Left lung (tissue), 14 donors: Measurements from ENCODE around the gene B4GALT3. TPM values are rescaled to one million over a fixed set of nuclear protein-coding genes. Genes with fewer than 3 reads are reported as not detected.

Source experiments
- ATAC-seq: fragments of 200-7000 bp; cut with Tn5 transposase; one replicate; pipeline ENCODE4 v1.9.1; 2020; ENCODE audit warnings: moderate library complexity
- DNase-seq, 4 donors: peaks; one replicate each; pipeline ENCODE4 v3.0.0-alpha.2; 2013 to 2020
- H3K27ac ChIP-seq, 2 donors: fragments of 200-600 bp; sonication (generic) in 1 of 2; one replicate each; pipeline versions ENCODE4 v1.5.0 to v1.8.0; 2020 to 2021
- H3K27me3 ChIP-seq, 2 donors: fragments of 200-600 bp; sonication (generic) in 1 of 2; one replicate each; pipeline versions ENCODE4 v1.5.0 to v1.8.0; 2020 to 2021
- H3K36me3 ChIP-seq, 2 donors: fragments of 200-600 bp; sonication (generic) in 1 of 2; one replicate each; pipeline versions ENCODE4 v1.5.0 to v1.8.0; 2020 to 2021
- H3K4me1 ChIP-seq, 2 donors: fragments of 200-600 bp; one replicate each; pipeline ENCODE4 v1.8.0; 2021
- H3K4me3 ChIP-seq, 2 donors: fragments of 200-600 bp; sonication (generic) in 1 of 2; one replicate each; pipeline versions ENCODE4 v1.5.0 to v1.8.0; 2020 to 2021; ENCODE audit warnings: mild to moderate bottlenecking in 1 of 2
- H3K9me3 ChIP-seq, 2 donors: fragments of 200-600 bp; sonication (generic) in 1 of 2; one replicate each; pipeline versions ENCODE4 v1.5.0 to v1.8.0; 2020 to 2021
- CTCF ChIP-seq, 2 donors: fragments of 200-600 bp; sonication (generic) in 1 of 2; IDR thresholded peaks; one replicate each; pipeline versions ENCODE4 v1.5.0 to v1.8.0; 2021; ENCODE audit warnings: antibody characterized with exemption in 2 of 2
- intact Hi-C, 2 donors: fragments of 100-400 bp; cut with DNase I; formaldehyde crosslinking; loops; one replicate each; pipeline versions ENCODE4 v1.11.2 to v1.14.2; 2022
- long read RNA-seq, 12 donors: library from polyadenylated mRNA in 2 of 12; unstranded in 2 of 12; transcript quantifications; one replicate each; pipeline ENCODE4 v2.0.0 and lab custom pipeline, GENCODE V29; 2019 to 2026
- polyA plus RNA-seq, 6 donors: library from polyadenylated mRNA; unstranded; fragments of 120-200 nt; gene quantifications; one replicate each; pipeline ENCODE4 v1.2.1, GENCODE V29; 2013; ENCODE audit not compliant: insufficient read length in 6 of 6
- total RNA-seq, 2 donors: library from RNA; stranded (reverse); fragmentation: NEBNext Ultra II Directional; extraction: Animal tissue kit (Norgen Biotek cat#: 25700); gene quantifications; one replicate each; pipeline ENCODE4 v1.2.1, GENCODE V29; 2021
- donor health status: DM: no; HTN: yes; CAD: no.
- donor health status: DM: no; HTN: no; CAD: no.

The B4GALT3 gene
- 10 to 100 TPM; 35.3 to 35.8 TPM for total RNA-seq
- polyA plus RNA-seq, result 10 to 100 TPM; 36.1 to 42.3 (median 37.6) TPM
- long read RNA-seq, donor 1, transcript B4GALT3-209 (2 exons, 308 nt), result major isoform, 13 of 24 reads
- long read RNA-seq, donor 1, transcript B4GALT3-201 (8 exons, 1,911 nt), result minor isoform, 8 of 24 reads
- long read RNA-seq, donor 1, partial matches to known transcripts, result 0 of 24 reads
- long read RNA-seq, donor 1, other reads (novel, unspliced or antisense), result 0 of 24 reads
- long read RNA-seq, donor 2, transcript B4GALT3-201 (8 exons, 1,911 nt), result major isoform, 6 of 21 reads
- long read RNA-seq, donor 2, partial matches to known transcripts, result 6 of 21 reads
- long read RNA-seq, donor 2, other reads (novel, unspliced or antisense), result 0 of 21 reads
- long read RNA-seq, donor 3, transcript B4GALT3-213 (8 exons, 2,414 nt), result minor isoform, 5 of 42 reads
- long read RNA-seq, donor 3, transcript B4GALT3-201 (8 exons, 1,911 nt), result major isoform, 6 of 42 reads
- long read RNA-seq, donor 3, partial matches to known transcripts, result 29 of 42 reads
- long read RNA-seq, donor 3, other reads (novel, unspliced or antisense), result 0 of 42 reads
- long read RNA-seq, donor 4, transcript B4GALT3-201 (8 exons, 1,911 nt), result major isoform, 23 of 43 reads
- long read RNA-seq, donor 4, transcript B4GALT3-213 (8 exons, 2,414 nt), result minor isoform, 8 of 43 reads
- long read RNA-seq, donor 4, partial matches to known transcripts, result 2 of 43 reads
- long read RNA-seq, donor 4, other reads (novel, unspliced or antisense), result 10 of 43 reads
- long read RNA-seq, donor 5, transcript B4GALT3-209 (2 exons, 308 nt), result minor isoform, 6 of 17 reads
- long read RNA-seq, donor 5, transcript B4GALT3-201 (8 exons, 1,911 nt), result major isoform, 9 of 17 reads
- long read RNA-seq, donor 5, partial matches to known transcripts, result 0 of 17 reads
- long read RNA-seq, donor 5, other reads (novel, unspliced or antisense), result 0 of 17 reads
- long read RNA-seq, donor 6, transcript B4GALT3-213 (8 exons, 2,414 nt), result minor isoform, 5 of 20 reads
- long read RNA-seq, donor 6, transcript B4GALT3-201 (8 exons, 1,911 nt), result major isoform, 9 of 20 reads
- long read RNA-seq, donor 6, partial matches to known transcripts, result 5 of 20 reads
- long read RNA-seq, donor 6, other reads (novel, unspliced or antisense), result 0 of 20 reads
- long read RNA-seq, donor 7, transcript B4GALT3-201 (8 exons, 1,911 nt), result major isoform, 8 of 14 reads
- long read RNA-seq, donor 7, partial matches to known transcripts, result 0 of 14 reads
- long read RNA-seq, donor 7, other reads (novel, unspliced or antisense), result 0 of 14 reads
- long read RNA-seq, donor 8, transcript B4GALT3-209 (2 exons, 308 nt), result major isoform, 16 of 27 reads
- long read RNA-seq, donor 8, transcript B4GALT3-201 (8 exons, 1,911 nt), result minor isoform, 9 of 27 reads
- long read RNA-seq, donor 8, partial matches to known transcripts, result 0 of 27 reads
- long read RNA-seq, donor 8, other reads (novel, unspliced or antisense), result 0 of 27 reads
- long read RNA-seq, donor 9, result 0 reads
- long read RNA-seq, donor 10, transcript B4GALT3-213 (8 exons, 2,414 nt), result minor isoform, 5 of 24 reads
- long read RNA-seq, donor 10, transcript B4GALT3-201 (8 exons, 1,911 nt), result major isoform, 13 of 24 reads
- long read RNA-seq, donor 10, partial matches to known transcripts, result 0 of 24 reads
- long read RNA-seq, donor 10, other reads (novel, unspliced or antisense), result 6 of 24 reads
- long read RNA-seq, donor 11, transcript B4GALT3-213 (8 exons, 2,414 nt), result minor isoform, 6 of 27 reads
- long read RNA-seq, donor 11, transcript B4GALT3-209 (2 exons, 308 nt), result major isoform, 8 of 27 reads
- long read RNA-seq, donor 11, transcript B4GALT3-201 (8 exons, 1,911 nt), result major isoform, 8 of 27 reads
- long read RNA-seq, donor 11, partial matches to known transcripts, result 5 of 27 reads
- long read RNA-seq, donor 11, other reads (novel, unspliced or antisense), result 0 of 27 reads
- long read RNA-seq, donor 12, transcript B4GALT3-201 (8 exons, 1,911 nt), result minor isoform, 5 of 17 reads
- long read RNA-seq, donor 12, transcript B4GALT3-209 (2 exons, 308 nt), result major isoform, 9 of 17 reads
- long read RNA-seq, donor 12, partial matches to known transcripts, result 0 of 17 reads
- long read RNA-seq, donor 12, other reads (novel, unspliced or antisense), result 0 of 17 reads

DNA sequence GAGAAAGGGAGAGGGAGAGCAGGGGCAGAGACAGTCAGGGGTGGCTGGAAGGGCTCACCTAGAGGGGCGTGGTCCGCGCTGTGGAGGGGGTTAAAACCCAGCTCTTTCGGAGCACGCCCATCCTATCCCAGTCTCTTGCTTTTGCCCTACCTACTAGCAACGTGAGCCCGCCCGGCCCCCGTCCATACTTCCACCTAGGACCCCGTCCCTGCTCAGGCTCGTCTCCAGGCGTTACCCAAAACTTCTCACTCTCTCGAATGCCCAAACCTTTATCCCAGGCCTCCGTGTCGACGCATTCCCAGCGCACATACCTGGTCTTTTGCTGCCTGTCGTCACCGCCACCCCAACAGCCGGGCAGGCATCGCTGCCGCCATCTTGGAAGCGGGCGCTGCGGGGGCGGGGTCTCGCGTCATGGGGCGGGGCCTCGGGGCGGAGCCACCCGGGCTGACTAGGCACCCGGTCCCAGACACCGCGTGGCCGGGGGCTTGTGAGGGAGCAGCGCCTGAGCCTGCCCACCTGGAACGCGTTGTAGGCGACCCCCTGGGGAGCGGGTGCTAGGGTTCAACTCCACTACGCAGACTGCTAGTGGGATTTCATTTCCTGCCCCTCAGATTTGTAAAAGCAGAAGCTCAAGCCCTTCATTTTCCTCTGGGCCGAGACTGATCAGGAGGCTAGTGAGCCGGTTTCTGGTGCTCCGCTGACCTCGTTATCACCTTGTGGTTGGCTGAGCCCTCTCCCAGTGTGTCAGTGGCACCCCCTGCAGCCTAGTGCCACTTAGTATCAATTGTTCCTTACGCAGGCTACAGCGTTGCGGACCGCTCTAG, at the start of gene B4GALT3:
B4GALT3 (minus strand) TSS at position 396 of the 824 bp plus-strand sequence. CDS start 1,447 bp downstream, outside the sequence.
- Histone ChIP-seq H3K9me3 (no peaks in the 10 kb centered on the region), H3K4me3 (peak within 1 kb of the TSS; percentile 69 to 81), H3K36me3 (peaks cover 0 to 34% of the 10 kb centered on the region in 2 donors), H3K27ac (peak within 1 kb of the TSS; percentile 69 to 77), H3K27me3 (no peaks in the 10 kb centered on the region), H3K4me1 (peaks cover 13 to 40% of the 10 kb centered on the region in 2 donors)
- intact Hi-C loops, result no loop called here
- peak; percentile 83 to 99 (median 90) for DNase-seq
- ATAC-seq, result peak; percentile 98
- no peak for TF ChIP-seq CTCF (IDR thresholded peaks at IDR 0.05)

DNA sequence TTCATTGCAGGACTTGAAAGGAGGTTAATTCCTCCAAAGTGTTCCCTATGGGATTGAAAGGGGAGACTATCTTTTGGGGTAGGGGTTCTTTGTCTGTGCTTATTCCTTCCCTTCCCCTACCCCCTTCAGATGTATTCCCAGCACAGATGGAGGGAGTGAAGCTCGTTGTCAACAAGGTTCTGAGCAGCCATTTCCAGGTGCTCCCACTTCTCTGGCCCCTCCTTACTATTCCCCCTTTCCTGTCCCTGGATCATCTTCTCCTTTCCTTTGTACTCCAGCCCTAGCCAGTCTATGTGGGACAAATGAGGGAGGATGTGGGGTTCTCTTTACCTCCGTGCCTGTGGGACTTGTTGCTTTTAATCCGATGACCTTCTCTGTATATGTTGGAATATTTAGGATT, 49.5 kb upstream of the B4GALT3 start:
- TF ChIP-seq CTCF (IDR thresholded peaks at IDR 0.05), result no peak
- no peaks in the 10 kb centered on the region for H3K9me3 ChIP-seq
- H3K27ac ChIP-seq, result peak overlapping the region in 1 of 2 donors; percentile 59
- peaks cover 0 to 29% of the 10 kb centered on the region in 2 donors for H3K36me3 ChIP-seq
- peak overlapping the region; percentile 48 to 59 for H3K4me3 ChIP-seq
- ATAC-seq (no peak), DNase-seq (no peak)
- intact Hi-C loops, result loop anchor here in 1 of 2 donors (10.0 kb wide), 1 partner anchor 158 kb away; no protein-coding TSS in a partner anchor
- H3K27me3 ChIP-seq, result no peaks in the 10 kb centered on the region
- peaks cover 11 to 37% of the 10 kb centered on the region in 2 donors for H3K4me1 ChIP-seq

DNA sequence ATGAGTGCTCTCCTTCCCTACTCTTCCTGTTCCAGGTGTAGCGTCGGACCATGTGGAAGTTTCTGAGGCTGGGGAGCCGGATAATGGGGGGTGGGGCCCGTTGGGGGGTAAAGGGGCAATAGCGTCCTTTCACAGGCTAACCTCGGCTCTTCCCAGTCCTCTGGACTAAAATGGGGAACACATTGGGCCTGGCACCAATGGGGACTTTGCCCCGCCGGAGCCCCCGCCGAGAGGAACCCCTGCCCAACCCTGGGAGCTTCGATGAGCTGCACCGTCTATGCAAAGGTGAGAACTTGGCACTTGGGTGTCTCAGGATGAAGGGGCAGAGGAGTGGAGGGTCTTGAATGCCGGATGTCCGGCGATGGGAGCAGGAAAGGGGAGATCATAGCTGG, 49.0 kb upstream of the B4GALT3 start:
- Histone ChIP-seq H3K27ac (peak overlapping the region in 1 of 2 donors; percentile 76), H3K4me1 (peaks cover 11 to 37% of the 10 kb centered on the region in 2 donors), H3K4me3 (peak overlapping the region; percentile 48 to 59), H3K36me3 (peaks cover 0 to 29% of the 10 kb centered on the region in 2 donors), H3K27me3 (no peaks in the 10 kb centered on the region), H3K9me3 (no peaks in the 10 kb centered on the region)
- no peak for TF ChIP-seq CTCF (IDR thresholded peaks at IDR 0.05)
- DNase-seq, result no peak
- ATAC-seq, result no peak
- intact Hi-C loops, result loop anchor here in 1 of 2 donors (10.0 kb wide), 1 partner anchor 158 kb away; no protein-coding TSS in a partner anchor
